Caco-2 (cell line): ENCODE results near the gene PSMB1. TPM values are rescaled to one million over a fixed set of nuclear protein-coding genes. Genes with fewer than 3 reads are reported as not detected.

Source experiments
- BruUV-seq: library from RNA; stranded (reverse); fragments of 400-500 nt; replicated peaks from 2 replicates; lab custom pipeline; 2021; lab: Mats Ljungman, UMichigan
- CTCF ChIA-PET: fragments of 300-600 bp; sonication (Branson Sonifier 250); formaldehyde crosslinking; loops from one replicate; lab custom pipeline; 2022; ENCODE audit warnings: antibody characterized with exemption; lab: Charles Lee
- POLR2A ChIA-PET: fragments of 300-600 bp; sonication (Branson Sonifier 250); formaldehyde crosslinking; loops from one replicate; lab custom pipeline; 2022; ENCODE audit warnings: antibody characterized with exemption; lab: Charles Lee
- DNase-seq, 2 experiments: peaks; one replicate each; pipeline versions ENCODE4 v3.0.0 to v3.0.0-alpha.2; 2020 to 2022
- H3K27me3 ChIP-seq: replicated peaks from 2 replicates; pipeline ENCODE4 v1.6.0; 2011; ENCODE audit warnings: low read length; ENCODE audit not compliant: control insufficient read depth, insufficient read depth
- H3K36me3 ChIP-seq: 2 replicates; pipeline ENCODE4 v1.5.1; 2011; ENCODE audit warnings: low read length; ENCODE audit not compliant: control insufficient read depth, insufficient read depth
- H3K4me1 ChIP-seq: fragments of 250-450 bp; sonication (Bioruptor Pico); 2 replicates; pipeline ENCODE4 v1.5.1; 2020; ENCODE audit warnings: mild to moderate bottlenecking
- H3K4me3 ChIP-seq: 2 replicates; pipeline ENCODE4 v1.5.1; 2011; ENCODE audit warnings: low read depth, mild to moderate bottlenecking, control low read depth, low read length
- H3K9me3 ChIP-seq: fragments of 250-450 bp; sonication (Bioruptor Pico); 2 replicates; pipeline ENCODE4 v1.5.1; 2020; ENCODE audit warnings: mild to moderate bottlenecking, moderate library complexity
- H3K27ac Mint-ChIP-seq: one replicate; pipeline ENCODE4 v1.8.0; 2022; ENCODE audit warnings: mixed read lengths; ENCODE audit not compliant: unreplicated experiment
- H3K27me3 Mint-ChIP-seq: one replicate; pipeline ENCODE4 v1.8.0; 2022; ENCODE audit warnings: mixed read lengths; ENCODE audit not compliant: insufficient read depth, unreplicated experiment
- H3K36me3 Mint-ChIP-seq: one replicate; pipeline ENCODE4 v1.8.0; 2022; ENCODE audit warnings: mild to moderate bottlenecking, mixed read lengths; ENCODE audit not compliant: insufficient read depth, unreplicated experiment
- H3K4me1 Mint-ChIP-seq: one replicate; pipeline ENCODE4 v1.8.0; 2022; ENCODE audit warnings: low read depth, mixed read lengths; ENCODE audit not compliant: unreplicated experiment
- H3K4me3 Mint-ChIP-seq: one replicate; pipeline ENCODE4 v1.8.0; 2022; ENCODE audit warnings: mild to moderate bottlenecking, moderate library complexity, mixed read lengths; ENCODE audit not compliant: unreplicated experiment
- H3K9me3 Mint-ChIP-seq: one replicate; pipeline ENCODE4 v1.8.0; 2022; ENCODE audit warnings: mixed read lengths; ENCODE audit not compliant: unreplicated experiment
- intact Hi-C: fragments of 100-400 bp; cut with micrococcal nuclease; formaldehyde crosslinking; loops from one replicate; pipeline ENCODE4 v1.10.0; 2022; ENCODE audit not compliant: unreplicated experiment
- total RNA-seq: library from RNA; stranded (reverse); gene quantifications from 2 replicates; pipeline ENCODE4 v1.2.3, GENCODE V29; 2022
- TF ChIP-seq, protein P1 (sequence below), 2 experiments: fragments of 200-600 bp in 1 of 2; IDR thresholded peaks; 1 replicate in 1 of 2; 2 replicates in 1 of 2; pipeline versions ENCODE4 v1.5.1 to v1.8.0; 2011 to 2022; ENCODE audit warnings: antibody characterized with exemption in 1 of 2, control low read depth in 1 of 2, inconsistent platforms in 1 of 2, low read depth in 1 of 2, low read length in 1 of 2, mild to moderate bottlenecking in 1 of 2, moderate library complexity in 1 of 2; ENCODE audit not compliant: insufficient read depth in 1 of 2, severe bottlenecking in 1 of 2, unreplicated experiment in 1 of 2

PSMB1 gene
- total RNA-seq, 1 experiment from 2014 or later = 235 TPM

DNA sequence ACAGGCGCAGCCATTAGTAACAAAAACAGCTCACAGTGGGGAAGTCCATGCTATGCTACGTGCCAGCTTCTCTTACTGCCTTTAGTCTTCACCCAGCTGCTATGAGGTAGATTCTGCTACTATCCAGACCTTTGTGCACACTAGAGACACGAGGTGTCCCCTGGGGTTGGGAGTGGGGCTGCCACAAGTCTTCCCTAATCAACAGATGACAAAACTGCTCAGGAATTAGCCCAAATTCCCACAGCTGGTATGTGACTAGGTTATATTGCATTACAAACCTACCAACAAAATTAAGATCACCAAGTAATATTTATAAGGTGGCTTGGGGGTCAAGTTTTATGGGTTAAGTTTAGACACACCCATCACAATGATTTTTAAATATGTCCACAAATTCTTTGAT lies 63.3 kb downstream of the PSMB1 start:
- Histone ChIP-seq H3K36me3 (no peaks in the 10 kb centered on the region), H3K4me3 (no peak overlapping the region), H3K4me1 (no peaks in the 10 kb centered on the region), H3K27me3 (no peaks in the 10 kb centered on the region), H3K9me3 (no peaks in the 10 kb centered on the region)
- ChIA-PET POLR2A (no interaction called here), CTCF (no interaction called here)
- Mint-ChIP-seq H3K4me1 (no peaks in the 10 kb centered on the region), H3K9me3 (no peaks in the 10 kb centered on the region), H3K4me3 (no peak overlapping the region), H3K27me3 (peaks cover 8% of the 10 kb centered on the region), H3K36me3 (no peaks in the 10 kb centered on the region), H3K27ac (no peak overlapping the region)
- no peak for DNase-seq
- TF ChIP-seq, protein P1, sequence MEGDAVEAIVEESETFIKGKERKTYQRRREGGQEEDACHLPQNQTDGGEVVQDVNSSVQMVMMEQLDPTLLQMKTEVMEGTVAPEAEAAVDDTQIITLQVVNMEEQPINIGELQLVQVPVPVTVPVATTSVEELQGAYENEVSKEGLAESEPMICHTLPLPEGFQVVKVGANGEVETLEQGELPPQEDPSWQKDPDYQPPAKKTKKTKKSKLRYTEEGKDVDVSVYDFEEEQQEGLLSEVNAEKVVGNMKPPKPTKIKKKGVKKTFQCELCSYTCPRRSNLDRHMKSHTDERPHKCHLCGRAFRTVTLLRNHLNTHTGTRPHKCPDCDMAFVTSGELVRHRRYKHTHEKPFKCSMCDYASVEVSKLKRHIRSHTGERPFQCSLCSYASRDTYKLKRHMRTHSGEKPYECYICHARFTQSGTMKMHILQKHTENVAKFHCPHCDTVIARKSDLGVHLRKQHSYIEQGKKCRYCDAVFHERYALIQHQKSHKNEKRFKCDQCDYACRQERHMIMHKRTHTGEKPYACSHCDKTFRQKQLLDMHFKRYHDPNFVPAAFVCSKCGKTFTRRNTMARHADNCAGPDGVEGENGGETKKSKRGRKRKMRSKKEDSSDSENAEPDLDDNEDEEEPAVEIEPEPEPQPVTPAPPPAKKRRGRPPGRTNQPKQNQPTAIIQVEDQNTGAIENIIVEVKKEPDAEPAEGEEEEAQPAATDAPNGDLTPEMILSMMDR (IDR thresholded peaks at IDR 0.05; ENCODE audit: insufficient read depth in 1 of 2, low read depth in 1 of 2, low read length in 1 of 2, severe bottlenecking in 1 of 2, unreplicated experiment in 1 of 2) = no peak
- BruUV-seq = no TSS peak
- intact Hi-C loops = no loop called here

DNA sequence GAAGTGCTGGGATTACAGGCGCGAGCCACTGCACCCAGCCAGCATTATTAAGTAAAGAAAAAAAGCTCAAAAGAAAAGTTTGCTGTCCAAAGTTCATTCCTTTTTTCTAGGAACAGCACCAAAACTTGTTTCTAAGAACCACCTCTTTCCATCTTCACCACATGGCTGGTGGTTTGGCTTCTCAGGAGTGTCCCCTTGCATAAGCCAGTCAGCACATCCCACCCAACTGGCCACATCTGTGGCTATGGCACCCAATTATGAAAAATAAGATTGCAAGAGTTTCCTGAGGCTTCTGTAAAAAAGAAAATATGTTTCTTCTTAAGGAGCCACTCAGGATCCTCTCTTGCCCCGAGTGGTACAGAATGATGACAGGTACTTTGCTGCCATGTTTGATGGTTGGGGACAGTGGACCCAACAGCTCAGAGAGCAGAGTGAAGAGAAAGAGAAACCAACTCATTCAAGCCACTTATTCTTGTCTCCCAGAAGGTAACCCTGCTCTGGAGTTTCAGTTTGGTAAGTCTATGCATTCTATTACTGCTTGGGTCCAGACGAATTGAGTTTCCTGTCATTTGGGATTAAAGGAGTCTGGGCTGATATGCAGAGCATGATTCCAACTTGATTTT lies 65.3 kb downstream of the PSMB1 start:
- H3K4me1 Mint-ChIP-seq = no peaks in the 10 kb centered on the region
- no TSS peak for BruUV-seq
- Histone ChIP-seq H3K27me3 (no peaks in the 10 kb centered on the region), H3K4me3 (no peak overlapping the region), H3K36me3 (no peaks in the 10 kb centered on the region), H3K9me3 (no peaks in the 10 kb centered on the region), H3K4me1 (no peaks in the 10 kb centered on the region)
- H3K9me3 Mint-ChIP-seq = peaks cover 3% of the 10 kb centered on the region
- DNase-seq = no peak
- ChIA-PET CTCF (no interaction called here), POLR2A (no interaction called here)
- no peaks in the 10 kb centered on the region for H3K27me3 Mint-ChIP-seq
- TF ChIP-seq, protein P1 (IDR thresholded peaks at IDR 0.05; ENCODE audit: insufficient read depth in 1 of 2, low read depth in 1 of 2, low read length in 1 of 2, severe bottlenecking in 1 of 2, unreplicated experiment in 1 of 2) = no peak
- H3K4me3 Mint-ChIP-seq = no peak overlapping the region
- H3K27ac Mint-ChIP-seq = no peak overlapping the region
- intact Hi-C loops = no loop called here
- no peaks in the 10 kb centered on the region for H3K36me3 Mint-ChIP-seq

DNA sequence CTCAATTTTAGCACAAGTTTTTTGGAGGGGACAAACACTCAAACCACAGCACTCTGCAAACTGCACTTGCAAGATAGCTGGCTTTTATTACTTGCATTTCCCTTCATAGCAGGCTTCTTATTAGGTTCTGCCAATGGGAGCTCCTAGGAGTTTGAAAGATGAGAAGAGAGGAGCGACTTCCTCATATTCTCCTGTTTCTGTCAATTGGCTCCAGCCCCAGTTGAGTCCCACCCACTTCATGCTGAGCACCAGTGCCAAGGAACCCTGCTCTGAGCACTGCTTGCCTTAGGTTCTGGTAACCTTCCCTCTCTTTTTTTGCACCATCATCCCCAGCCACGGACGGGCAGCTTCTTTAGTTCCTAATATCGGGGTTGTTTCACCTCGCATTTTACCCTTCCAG lies 67.9 kb downstream of the PSMB1 start:
- Mint-ChIP-seq H3K9me3 (peaks cover 11% of the 10 kb centered on the region), H3K36me3 (no peaks in the 10 kb centered on the region), H3K4me3 (no peak overlapping the region), H3K27ac (no peak overlapping the region), H3K4me1 (no peaks in the 10 kb centered on the region), H3K27me3 (no peaks in the 10 kb centered on the region)
- ChIA-PET POLR2A (no interaction called here), CTCF (no interaction called here)
- BruUV-seq = no TSS peak
- no peaks in the 10 kb centered on the region for H3K36me3 ChIP-seq
- H3K27me3 ChIP-seq = no peaks in the 10 kb centered on the region
- intact Hi-C loops = no loop called here
- no peak for DNase-seq
- H3K4me1 ChIP-seq = no peaks in the 10 kb centered on the region
- H3K4me3 ChIP-seq = no peak overlapping the region
- TF ChIP-seq, protein P1 (IDR thresholded peaks at IDR 0.05; ENCODE audit: insufficient read depth in 1 of 2, low read depth in 1 of 2, low read length in 1 of 2, severe bottlenecking in 1 of 2, unreplicated experiment in 1 of 2) = no peak
- no peaks in the 10 kb centered on the region for H3K9me3 ChIP-seq

Other genes with a start within 250 kb of the PSMB1 start
- 20.9 and 21.0 TPM in 2 replicates for gene FAM120B, start 246.5 kb downstream of the PSMB1 start, total RNA-seq
- gene TBP, start 1.1 kb upstream of the PSMB1 start, total RNA-seq = 20.8 and 23.7 TPM in 2 replicates
- 73.0 and 74.4 TPM in 2 replicates for gene PDCD2, start 31.3 kb upstream of the PSMB1 start, total RNA-seq